ENCODE results near the gene TBC1D14.
"Not testable (repeated sequence)": the region's sequence is repeated elsewhere in the genome, so short reads cannot be mapped to it uniquely, and the experiment has no call there.

The TBC1D14 gene

GRCh38 chr4:6910960-6911874 lies 1.6 kb downstream of the TBC1D14 start:
- DNase-seq = no peak

GRCh38 chr4:6911917-6912316 lies 2.3 kb downstream of the TBC1D14 start:
- not testable (repeated sequence) for DNase-seq

- no peak for DNase-seq
Observed at GRCh38 chr4:6912441-6912840, 2.8 kb downstream of the TBC1D14 start.

DNA sequence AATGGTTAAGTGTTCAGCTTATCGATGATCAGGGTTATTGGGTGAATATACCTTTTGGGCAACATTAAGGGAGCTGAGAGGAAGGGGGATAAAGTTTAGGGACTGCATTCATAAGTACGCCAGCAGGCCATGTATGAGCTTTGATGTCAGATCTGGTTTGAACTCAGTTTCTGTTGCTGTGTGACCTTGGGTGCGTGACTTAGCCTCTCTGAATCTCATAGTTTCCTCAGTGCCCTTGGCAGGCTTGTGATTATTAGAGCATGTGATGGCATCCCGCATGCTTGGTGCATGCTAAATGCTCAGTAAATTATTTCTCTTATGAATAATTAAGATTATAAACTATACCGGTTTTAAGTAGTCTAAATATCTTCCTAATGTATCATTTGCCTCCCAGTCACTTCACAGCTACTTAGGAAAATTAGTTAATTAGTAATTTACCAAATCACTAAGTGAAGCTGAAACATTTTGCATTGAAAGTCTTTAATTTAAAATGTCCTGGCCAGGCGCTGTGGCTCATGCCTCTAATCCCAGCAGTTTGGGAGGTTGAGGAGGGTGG lies 3.8 kb downstream of the TBC1D14 start:
- DNase-seq = no peak

DNA sequence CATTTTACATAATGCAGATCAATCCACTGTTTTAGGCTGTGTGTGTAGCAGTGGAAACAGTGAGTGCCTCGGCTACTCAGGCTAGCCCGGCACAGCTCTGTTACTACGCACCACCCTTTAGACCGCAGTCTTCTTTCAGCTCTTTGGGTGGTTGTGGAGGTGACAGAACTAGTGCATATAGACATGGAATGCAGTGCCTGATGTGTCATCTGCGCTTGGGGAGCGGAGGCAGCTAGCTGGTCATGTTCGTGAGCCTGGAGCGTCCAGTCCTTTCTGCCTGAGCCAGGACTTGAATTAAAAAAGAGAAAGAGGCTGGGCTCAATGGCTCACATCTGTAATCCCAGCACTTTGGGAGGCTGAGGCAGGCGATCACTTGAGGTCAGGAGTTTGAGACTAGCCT lies 4.8 kb downstream of the TBC1D14 start:
- DNase-seq = no peak

DNA sequence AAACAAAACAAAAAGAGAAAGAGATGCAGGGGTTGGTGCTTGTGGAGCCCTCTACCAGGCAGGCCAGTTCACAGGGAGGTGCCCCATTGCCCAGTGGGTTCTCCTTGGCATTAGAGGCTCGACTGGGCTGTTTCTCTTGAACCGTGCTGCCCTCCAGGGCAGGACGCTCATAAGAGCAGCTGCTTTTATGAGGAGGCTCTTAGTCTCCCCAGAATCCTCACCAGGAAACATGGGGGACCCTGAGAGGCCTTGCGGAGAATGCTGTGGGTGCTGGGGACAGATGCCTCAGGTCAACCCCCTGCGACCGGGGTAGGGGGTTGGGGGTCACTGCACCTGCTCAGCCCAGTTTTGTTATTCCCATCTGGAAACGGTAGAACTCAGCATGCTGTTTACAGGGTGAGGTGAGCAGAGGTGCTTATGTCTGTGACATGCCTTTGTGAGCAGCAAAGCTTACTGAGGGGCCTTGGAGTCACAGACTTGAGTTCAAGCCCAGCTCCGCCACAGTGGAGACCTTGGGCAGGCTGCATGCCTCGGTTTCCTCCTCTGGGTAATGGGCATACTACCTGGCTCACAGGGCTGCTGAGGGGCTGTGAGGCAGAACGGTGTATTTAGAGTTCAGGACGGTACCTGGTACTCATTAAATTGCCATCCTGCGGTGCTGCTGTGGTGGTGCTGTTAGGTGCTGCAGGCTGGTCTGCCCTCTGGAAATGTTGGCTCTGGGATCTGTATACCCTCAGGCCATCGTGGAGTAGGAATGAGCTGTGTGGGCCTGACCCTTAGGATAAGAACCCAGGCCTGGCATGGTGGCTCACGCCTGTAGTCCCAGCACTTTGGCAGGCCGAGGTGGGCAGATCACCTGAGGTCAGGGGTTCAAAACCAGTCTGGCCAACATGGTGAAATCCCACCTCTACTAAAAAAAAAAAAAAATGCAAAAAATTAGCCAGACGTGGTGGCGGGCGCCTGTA lies 5.7 kb downstream of the TBC1D14 start:
- no peak for DNase-seq

GRCh38 chr4:6916069-6916586 lies 6.5 kb downstream of the TBC1D14 start:
- no peak for DNase-seq

DNA sequence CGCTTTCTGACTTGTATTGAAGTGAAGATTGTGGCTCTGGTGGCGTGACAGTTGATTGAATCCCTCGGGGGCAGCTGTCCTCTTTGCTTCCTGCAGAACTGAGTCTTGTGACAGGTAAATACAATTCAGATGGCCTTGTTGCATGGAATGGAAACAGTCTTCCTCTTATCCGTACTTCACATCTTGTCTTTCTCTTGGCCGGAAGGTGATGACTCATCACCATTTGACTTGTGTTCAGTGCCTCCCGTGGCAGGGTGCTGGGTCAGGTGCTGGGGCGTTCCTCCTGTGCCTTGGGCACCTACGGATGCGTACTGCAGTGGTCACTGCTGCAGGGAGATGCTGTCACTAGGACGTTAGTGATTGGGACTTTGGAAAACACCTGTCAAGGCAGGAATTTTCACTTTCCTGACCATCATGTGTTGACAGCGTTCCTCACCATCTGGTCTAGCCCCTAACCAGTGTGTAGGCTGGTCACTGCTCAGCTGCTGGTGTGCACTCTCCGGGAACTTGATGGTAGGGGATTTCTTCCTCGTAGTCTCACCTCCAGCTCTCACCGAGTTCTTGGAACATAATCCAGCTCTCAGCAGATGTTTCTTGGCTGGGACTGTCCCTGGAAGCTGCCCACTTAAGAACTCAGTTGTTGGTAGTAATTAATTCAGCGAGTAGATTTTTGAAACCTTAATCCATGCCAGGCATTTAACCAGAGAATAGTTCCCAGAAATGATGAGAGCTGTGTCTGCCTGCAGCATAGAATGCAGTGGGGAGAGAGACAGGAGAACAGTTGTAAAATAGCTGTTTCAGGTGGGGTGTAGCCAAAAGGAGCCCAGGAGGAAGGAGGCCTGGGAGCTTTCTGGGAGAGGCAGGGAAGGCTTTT lies 7.2 kb downstream of the TBC1D14 start:
- no peak for DNase-seq

GRCh38 chr4:6917461-6918271 lies 8.0 kb downstream of the TBC1D14 start:
- peak; percentile 59 for DNase-seq

- DNase-seq = no peak
Observed at GRCh38 chr4:6918338-6918737, 8.7 kb downstream of the TBC1D14 start.

GRCh38 chr4:6920171-6920570 lies 10.5 kb downstream of the TBC1D14 start:
- no peak for DNase-seq

DNA sequence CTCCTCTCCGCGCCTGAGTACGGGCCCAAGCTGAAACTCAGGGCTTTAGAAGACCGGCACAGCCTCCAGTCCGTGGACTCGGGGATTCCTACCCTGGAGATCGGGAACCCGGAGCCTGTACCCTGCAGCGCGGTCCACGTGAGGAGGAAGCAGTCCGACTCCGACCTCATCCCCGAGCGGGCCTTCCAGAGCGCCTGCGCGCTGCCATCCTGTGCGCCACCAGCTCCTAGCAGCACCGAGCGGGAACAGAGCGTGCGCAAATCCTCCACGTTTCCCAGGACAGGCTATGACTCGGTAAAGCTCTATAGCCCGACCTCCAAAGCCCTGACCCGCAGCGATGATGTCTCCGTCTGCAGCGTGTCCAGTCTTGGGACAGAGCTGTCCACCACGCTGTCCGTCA lies 13.9 kb downstream of the TBC1D14 start:
- DNase-seq = no peak

DNA sequence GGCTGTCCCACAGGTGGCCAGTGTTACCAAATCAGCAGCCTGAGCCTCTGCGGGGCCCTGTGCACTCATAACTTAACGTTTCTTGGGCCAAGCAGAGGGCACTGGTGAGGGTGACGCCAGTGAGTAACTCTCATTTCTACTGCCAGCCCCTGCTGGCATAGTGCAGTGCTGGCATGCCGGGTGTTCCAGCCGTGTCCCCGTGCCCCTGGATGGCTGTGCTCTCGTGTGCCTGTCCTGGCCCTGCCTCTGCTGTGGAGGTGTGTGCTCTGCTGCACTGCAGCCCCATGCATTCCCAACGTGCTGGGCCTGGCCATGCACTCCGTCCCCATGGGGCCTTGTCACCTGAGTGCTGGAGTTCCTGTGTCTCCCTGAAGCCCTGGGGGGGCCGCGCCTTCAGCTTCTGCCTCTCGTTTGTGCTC lies 14.7 kb downstream of the TBC1D14 start:
- DNase-seq = no peak

- no peak for DNase-seq
Observed at GRCh38 chr4:6925357-6925836, 15.8 kb downstream of the TBC1D14 start.

DNA sequence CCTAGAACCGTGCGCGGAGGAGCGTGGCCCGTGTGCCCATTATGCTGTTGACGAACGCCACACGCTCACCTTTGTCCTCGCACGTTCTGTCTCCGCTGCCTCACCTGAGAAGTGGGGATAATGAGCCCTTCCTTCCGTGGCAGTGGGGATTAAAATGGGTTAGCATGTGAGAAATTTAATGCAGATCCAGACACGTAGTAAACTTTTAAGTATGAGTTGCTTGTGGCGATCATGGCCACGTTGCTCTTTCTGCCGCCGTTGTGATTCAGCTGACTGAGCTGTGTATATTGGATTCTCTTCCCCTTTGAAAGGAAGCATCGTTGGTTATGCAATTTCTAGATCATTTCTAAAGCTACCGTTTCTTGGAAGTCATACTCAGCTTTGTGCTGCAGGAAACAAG lies 16.5 kb downstream of the TBC1D14 start:
- DNase-seq = no peak

DNA sequence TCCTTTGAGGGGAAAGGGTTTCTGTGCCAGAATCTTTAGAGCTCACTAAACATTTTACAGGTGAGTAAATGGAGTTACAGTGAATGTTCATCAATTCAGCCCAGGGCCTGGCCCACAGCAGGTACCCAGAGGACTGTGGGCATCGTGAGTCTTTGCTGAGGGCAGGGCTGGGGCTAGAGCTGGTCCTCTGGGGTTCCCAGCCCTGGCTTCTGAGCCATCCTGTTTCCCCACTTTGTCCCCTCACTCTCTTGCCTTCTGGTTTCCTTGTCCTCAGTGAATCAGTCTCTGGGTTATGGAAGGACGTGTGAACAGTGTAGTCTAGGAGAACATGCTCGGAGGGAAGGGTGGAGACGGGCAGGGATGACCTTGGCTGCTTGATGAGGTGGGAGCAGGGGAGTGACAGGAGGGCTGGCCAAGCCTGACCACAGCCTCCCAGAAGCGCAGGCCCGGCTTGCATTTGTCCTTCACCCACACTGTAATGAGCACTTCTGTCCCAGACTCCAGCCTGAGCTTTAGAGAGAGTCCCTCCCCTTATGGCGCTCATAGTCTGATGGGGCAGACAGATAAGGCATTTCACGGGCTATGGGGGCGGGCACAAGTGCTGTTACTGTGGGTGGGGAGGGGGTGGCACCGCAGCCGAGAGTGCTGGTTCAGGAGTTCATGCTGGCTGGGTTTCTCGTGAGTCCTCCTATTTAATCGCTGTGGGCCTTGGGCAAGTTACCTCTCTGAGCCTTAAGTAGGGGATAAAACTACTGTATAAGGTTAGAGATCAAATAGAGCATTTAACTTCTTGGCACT lies 17.3 kb downstream of the TBC1D14 start:
- DNase-seq = no peak

- no peak for DNase-seq
Observed at GRCh38 chr4:6928081-6928480, 18.5 kb downstream of the TBC1D14 start.

DNA sequence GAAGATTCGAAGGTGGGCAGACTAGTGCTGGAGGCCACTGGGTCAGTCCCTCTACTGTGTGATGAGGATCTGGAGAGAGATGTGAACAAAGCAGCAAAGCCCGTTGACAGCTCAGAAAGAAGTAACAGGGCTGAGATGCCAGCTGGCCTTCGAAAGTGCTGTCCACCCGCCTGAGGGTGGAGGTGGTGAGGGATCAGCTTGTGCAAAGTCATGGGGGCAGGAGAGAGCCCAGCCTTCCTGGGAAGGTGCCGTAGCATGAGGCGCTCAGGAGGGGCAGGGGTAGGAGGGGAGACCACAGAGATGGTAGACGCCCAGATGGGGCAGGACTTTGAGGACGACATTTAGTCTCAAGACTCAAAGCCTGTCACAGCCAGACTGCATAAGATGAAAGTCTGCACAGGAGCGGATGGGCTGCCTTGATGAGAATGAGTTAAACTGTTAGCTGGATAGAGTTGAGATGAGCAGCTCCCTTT lies 19.7 kb downstream of the TBC1D14 start:
- DNase-seq = no peak

DNA sequence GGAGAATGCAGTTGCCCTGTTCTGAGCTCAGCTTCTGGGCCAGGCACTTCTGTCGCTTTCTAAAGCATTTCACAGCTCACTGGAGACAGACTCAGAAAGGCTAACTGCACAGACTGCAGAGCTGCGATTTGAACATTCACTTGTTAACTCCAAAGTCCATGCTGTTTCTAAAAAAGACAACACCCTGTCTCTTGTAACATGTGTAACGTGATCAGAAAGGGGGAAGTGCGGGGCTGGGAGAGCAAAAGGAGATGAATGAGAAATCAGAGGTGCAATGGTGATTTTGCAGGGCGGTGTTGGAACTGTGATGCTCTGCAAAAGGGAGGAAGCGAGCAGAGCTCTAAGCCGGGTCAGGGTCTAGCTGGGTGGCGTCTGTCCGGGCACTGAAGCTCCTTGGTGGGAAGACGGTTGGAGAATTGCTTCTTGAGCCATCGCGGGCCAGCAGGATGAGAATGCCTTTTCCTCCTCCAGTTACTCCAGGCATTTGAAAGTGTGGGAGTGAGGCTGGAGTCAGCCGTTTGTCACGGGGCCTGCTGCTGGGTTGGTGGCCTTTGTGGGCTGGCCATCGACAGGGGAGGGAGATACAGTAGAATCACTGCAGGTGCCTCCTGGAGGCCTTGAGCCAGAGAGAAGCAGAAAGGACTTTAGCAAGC lies 20.3 kb downstream of the TBC1D14 start:
- no peak for DNase-seq
